Endodermal cell (in vitro differentiated cells): ENCODE data around the gene KCNIP3. TPM values are rescaled to one million over a fixed set of nuclear protein-coding genes. Genes with fewer than 3 reads are reported as not detected.

Experiments used
- DNase-seq: peaks from one replicate; pipeline ENCODE4 v3.0.0-alpha.2; 2017
- H3K27ac ChIP-seq: 2 replicates; pipeline ENCODE4 v1.5.1; 2013; ENCODE audit warnings: mild to moderate bottlenecking, low read depth, low read length, moderate library complexity
- H3K27me3 ChIP-seq: 2 replicates; pipeline ENCODE4 v1.6.1; 2013; ENCODE audit warnings: mild to moderate bottlenecking, low read length, moderate library complexity; ENCODE audit not compliant: insufficient read depth, control insufficient read depth, poor library complexity, severe bottlenecking
- H3K36me3 ChIP-seq: 2 replicates; pipeline ENCODE4 v1.7.0; 2013; ENCODE audit warnings: mild to moderate bottlenecking, low read length, moderate library complexity; ENCODE audit not compliant: control insufficient read depth, insufficient read depth
- H3K4me1 ChIP-seq: one replicate; pipeline ENCODE4 v1.7.0; 2013; ENCODE audit warnings: low read length; ENCODE audit not compliant: control insufficient read depth, insufficient read depth
- H3K4me3 ChIP-seq: 2 replicates; pipeline ENCODE4 v1.5.1; 2013; ENCODE audit warnings: mild to moderate bottlenecking, low read length, moderate library complexity
- H3K9ac ChIP-seq: 2 replicates; pipeline ENCODE4 v1.6.1; 2013; ENCODE audit warnings: mild to moderate bottlenecking, low read length, moderate library complexity; ENCODE audit not compliant: poor library complexity, severe bottlenecking; ENCODE audit errors: extremely low read depth
- H3K9me3 ChIP-seq: 2 replicates; pipeline ENCODE4 v1.6.1; 2013; ENCODE audit warnings: mild to moderate bottlenecking, low read length, moderate library complexity; ENCODE audit not compliant: control insufficient read depth
- H3K27ac Mint-ChIP-seq: 2 replicates; pipeline ENCODE4 v1.8.0; 2020; ENCODE audit warnings: mixed read lengths
- H3K27me3 Mint-ChIP-seq: 2 replicates; pipeline ENCODE4 v1.8.0; 2021; ENCODE audit warnings: mild to moderate bottlenecking, mixed read lengths; ENCODE audit not compliant: insufficient read depth
- H3K36me3 Mint-ChIP-seq: 2 replicates; pipeline ENCODE4 v1.8.0; 2020; ENCODE audit warnings: low read depth, mixed read lengths
- H3K4me1 Mint-ChIP-seq: 2 replicates; pipeline ENCODE4 v1.8.0; 2020; ENCODE audit warnings: mixed read lengths
- H3K4me3 Mint-ChIP-seq: 2 replicates; pipeline ENCODE4 v1.8.0; 2020; ENCODE audit warnings: mild to moderate bottlenecking, moderate library complexity, mixed read lengths
- H3K9me3 Mint-ChIP-seq: 2 replicates; pipeline ENCODE4 v1.8.0; 2020; ENCODE audit warnings: mild to moderate bottlenecking, mixed read lengths
- WGBS, 2 experiments: methylation state at CpG; one replicate each; pipeline versions ENCODE4 v1.1.5 to v1.1.7; 2013; ENCODE audit warnings: missing lambda C conversion rate in 2 of 2, mixed read lengths in 1 of 2; ENCODE audit not compliant: insufficient coverage in 1 of 2, insufficient read length in 1 of 2; 5-methylcytosine and 5-hydroxymethylcytosine counted together
- total RNA-seq, 2 donors: library from RNA; stranded (reverse); fragmentation: NEBNext Ultra II Directional in 1 of 2; extraction: Animal tissue kit (Norgen Biotek cat#: 25700) in 1 of 2; gene quantifications; 2 replicates in 1 of 2; 3 replicates in 1 of 2; pipeline ENCODE4 v1.2.1, GENCODE V29; 2021
- TF ChIP-seq, protein P1 (sequence below): fragments of 200-600 bp; sonication (generic); conservative IDR thresholded peaks from 2 replicates; pipeline ENCODE4 v1.5.0; 2021; ENCODE audit warnings: antibody characterized with exemption, mild to moderate bottlenecking

KCNIP3 gene
- total RNA-seq, 2 donors from 2014 or later, result 0.26 to 1.3 TPM

DNA sequence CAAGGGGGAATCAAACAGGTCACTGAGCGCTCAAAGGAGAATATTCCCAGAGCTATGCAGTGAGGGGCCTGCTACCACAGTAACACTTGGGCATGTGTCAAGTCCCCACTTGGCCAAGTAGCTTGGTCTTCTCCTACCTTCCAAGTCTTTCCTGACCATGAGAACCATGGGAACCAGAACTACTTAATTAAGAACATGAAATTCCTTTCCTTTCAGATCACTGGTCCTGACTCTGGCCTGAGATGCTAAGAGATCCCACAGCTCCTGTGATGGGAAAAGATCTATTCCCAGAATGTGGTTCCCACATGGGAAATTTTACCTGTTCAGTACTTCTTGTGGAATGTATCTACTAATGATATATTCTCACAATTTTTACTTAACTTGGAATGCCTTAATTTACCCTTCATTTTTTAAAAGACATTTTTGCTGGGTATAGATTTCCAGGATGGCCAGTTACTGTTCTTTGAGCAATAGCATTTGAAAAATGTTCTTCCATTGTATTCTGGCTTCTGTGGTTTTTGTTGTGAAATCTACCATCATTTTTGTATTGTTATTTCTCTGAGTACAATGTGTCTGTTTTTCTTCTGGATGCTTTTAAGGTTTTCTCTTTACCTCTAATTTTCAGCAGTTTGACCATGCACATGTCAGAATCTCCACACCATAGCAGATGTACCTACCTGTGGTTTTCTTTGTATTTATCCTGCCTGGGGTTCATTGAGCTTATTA, 37.9 kb downstream of the KCNIP3 start:
- TF ChIP-seq, protein P1, sequence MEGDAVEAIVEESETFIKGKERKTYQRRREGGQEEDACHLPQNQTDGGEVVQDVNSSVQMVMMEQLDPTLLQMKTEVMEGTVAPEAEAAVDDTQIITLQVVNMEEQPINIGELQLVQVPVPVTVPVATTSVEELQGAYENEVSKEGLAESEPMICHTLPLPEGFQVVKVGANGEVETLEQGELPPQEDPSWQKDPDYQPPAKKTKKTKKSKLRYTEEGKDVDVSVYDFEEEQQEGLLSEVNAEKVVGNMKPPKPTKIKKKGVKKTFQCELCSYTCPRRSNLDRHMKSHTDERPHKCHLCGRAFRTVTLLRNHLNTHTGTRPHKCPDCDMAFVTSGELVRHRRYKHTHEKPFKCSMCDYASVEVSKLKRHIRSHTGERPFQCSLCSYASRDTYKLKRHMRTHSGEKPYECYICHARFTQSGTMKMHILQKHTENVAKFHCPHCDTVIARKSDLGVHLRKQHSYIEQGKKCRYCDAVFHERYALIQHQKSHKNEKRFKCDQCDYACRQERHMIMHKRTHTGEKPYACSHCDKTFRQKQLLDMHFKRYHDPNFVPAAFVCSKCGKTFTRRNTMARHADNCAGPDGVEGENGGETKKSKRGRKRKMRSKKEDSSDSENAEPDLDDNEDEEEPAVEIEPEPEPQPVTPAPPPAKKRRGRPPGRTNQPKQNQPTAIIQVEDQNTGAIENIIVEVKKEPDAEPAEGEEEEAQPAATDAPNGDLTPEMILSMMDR, result no peak
- Mint-ChIP-seq H3K27ac (no peak overlapping the region), H3K4me1 (no peaks in the 10 kb centered on the region), H3K9me3 (no peaks in the 10 kb centered on the region), H3K36me3 (no peaks in the 10 kb centered on the region), H3K27me3 (peaks cover 11% of the 10 kb centered on the region), H3K4me3 (no peak overlapping the region)
- WGBS, 2 experiments, result 100% methylated on average over 1 of the region's 1 CpG
- Histone ChIP-seq H3K4me3 (no peak overlapping the region), H3K27ac (no peak overlapping the region), H3K27me3 (no peaks in the 10 kb centered on the region), H3K4me1 (no peaks in the 10 kb centered on the region), H3K36me3 (no peaks in the 10 kb centered on the region), H3K9ac (no peak overlapping the region), H3K9me3 (no peaks in the 10 kb centered on the region)
- no peak for DNase-seq

DNA sequence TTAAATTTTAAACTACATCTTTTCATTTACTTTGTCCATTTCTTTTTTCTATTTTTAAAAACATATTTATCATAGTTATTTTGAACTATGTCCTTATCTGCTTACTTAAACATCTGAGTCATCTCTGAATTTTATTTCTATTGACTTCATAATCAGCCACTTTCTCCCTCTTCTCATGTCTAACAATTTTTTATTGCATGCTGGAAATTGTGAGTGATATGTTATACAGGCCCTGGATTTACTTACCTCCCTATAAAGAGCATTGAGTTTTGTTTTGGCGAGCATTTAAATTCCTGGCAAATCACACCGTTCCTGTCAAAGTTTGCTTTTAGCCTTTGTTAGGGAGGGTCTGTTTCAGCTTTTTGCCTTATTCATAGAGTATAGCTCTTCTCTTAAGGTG, 39.3 kb downstream of the KCNIP3 start:
- no peak overlapping the region for H3K4me3 Mint-ChIP-seq
- H3K9ac ChIP-seq, result no peak overlapping the region
- no peaks in the 10 kb centered on the region for H3K4me1 Mint-ChIP-seq
- no peaks in the 10 kb centered on the region for H3K36me3 ChIP-seq
- no peak overlapping the region for H3K27ac ChIP-seq
- no peak overlapping the region for H3K27ac Mint-ChIP-seq
- WGBS, 2 experiments, result 90% methylated on average over 2 of the region's 2 CpGs; no CpG with 5 or more reads in 1 of the 2 experiments
- no peaks in the 10 kb centered on the region for H3K36me3 Mint-ChIP-seq
- TF ChIP-seq, protein P1, result no peak
- peaks cover 10% of the 10 kb centered on the region for H3K27me3 ChIP-seq
- no peaks in the 10 kb centered on the region for H3K4me1 ChIP-seq
- H3K27me3 Mint-ChIP-seq, result peaks cover 18% of the 10 kb centered on the region
- H3K4me3 ChIP-seq, result no peak overlapping the region
- H3K9me3 Mint-ChIP-seq, result no peaks in the 10 kb centered on the region
- no peak for DNase-seq
- H3K9me3 ChIP-seq, result no peaks in the 10 kb centered on the region

DNA sequence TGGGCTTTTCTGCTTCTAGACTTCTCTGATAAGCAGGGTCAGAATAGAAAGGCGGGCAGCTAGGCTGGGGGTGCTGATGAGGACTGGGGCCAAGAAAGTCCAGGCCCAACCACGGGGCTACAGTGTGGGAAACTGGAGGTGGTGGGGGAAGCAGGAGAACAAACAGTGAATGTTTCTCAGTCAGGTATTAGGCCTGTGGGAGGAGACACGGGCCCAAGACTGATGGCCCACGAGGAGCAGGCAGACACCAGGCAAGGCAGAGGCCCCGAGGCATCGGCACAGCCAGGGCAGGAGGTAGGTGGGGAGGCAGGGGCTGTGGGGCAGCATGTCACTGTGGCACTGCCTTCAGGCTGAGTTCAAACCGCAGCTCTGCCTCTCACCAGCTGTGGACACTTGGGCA, 40.7 kb downstream of the KCNIP3 start:
- Mint-ChIP-seq H3K9me3 (no peaks in the 10 kb centered on the region), H3K27ac (no peak overlapping the region), H3K27me3 (peaks cover 28% of the 10 kb centered on the region), H3K36me3 (no peaks in the 10 kb centered on the region), H3K4me1 (no peaks in the 10 kb centered on the region), H3K4me3 (no peak overlapping the region)
- Histone ChIP-seq H3K4me1 (no peaks in the 10 kb centered on the region), H3K4me3 (no peak overlapping the region), H3K9me3 (no peaks in the 10 kb centered on the region), H3K27me3 (peaks cover 21% of the 10 kb centered on the region), H3K36me3 (no peaks in the 10 kb centered on the region), H3K9ac (no peak overlapping the region), H3K27ac (no peak overlapping the region)
- 84 to 89% methylated on average over 2 to 7 of the region's 7 CpGs for WGBS, 2 experiments
- TF ChIP-seq, protein P1, result no peak
- DNase-seq, result no peak
